A673 (cell line): Measurements from ENCODE around the gene UBE2D2. TPM values are rescaled to one million over a fixed set of nuclear protein-coding genes. Genes with fewer than 3 reads are reported as not detected.

ENCODE experiments used
- BruUV-seq: library from RNA; stranded (reverse); fragments of 400-500 nt; replicated peaks from 2 replicates; lab custom pipeline; 2021; lab: Mats Ljungman, UMichigan
- CTCF ChIA-PET: fragments of 300-600 bp; sonication (Branson Sonifier 250); formaldehyde crosslinking; loops from one replicate; lab custom pipeline; 2022; ENCODE audit warnings: antibody characterized with exemption; lab: Charles Lee
- POLR2A ChIA-PET: fragments of 300-600 bp; sonication (Branson Sonifier 250); formaldehyde crosslinking; loops from one replicate; lab custom pipeline; 2022; ENCODE audit warnings: antibody characterized with exemption; ENCODE audit not compliant: low non-redundant PET; lab: Charles Lee
- DNase-seq: peaks from one replicate; pipeline ENCODE4 v3.0.0-alpha.2; 2015; ENCODE audit warnings: low spot score
- H3K27ac ChIP-seq: fragments of 200-600 bp; sonication (generic); 2 replicates; pipeline ENCODE4 v1.5.1; 2016; ENCODE audit warnings: mixed run types, low read depth, mild to moderate bottlenecking, mixed read lengths, antibody characterized with exemption, low read length; ENCODE audit not compliant: poor library complexity, severe bottlenecking
- H3K27me3 ChIP-seq: fragments of 200-600 bp; sonication (generic); replicated peaks from 2 replicates; pipeline ENCODE4 v1.6.1; 2017; ENCODE audit warnings: mixed run types, low read depth, mild to moderate bottlenecking, mixed read lengths, antibody characterized with exemption, low read length; ENCODE audit not compliant: insufficient read depth, poor library complexity
- H3K36me3 ChIP-seq: fragments of 200-600 bp; sonication (generic); 2 replicates; pipeline ENCODE4 v1.6.1; 2016; ENCODE audit warnings: mixed run types, mild to moderate bottlenecking, mixed read lengths, antibody characterized with exemption, low read length; ENCODE audit not compliant: insufficient read depth, poor library complexity, severe bottlenecking
- H3K4me1 ChIP-seq: fragments of 200-600 bp; sonication (generic); 2 replicates; pipeline ENCODE4 v1.6.1; 2017; ENCODE audit warnings: mixed run types, mild to moderate bottlenecking, mixed read lengths, antibody characterized with exemption, low read length; ENCODE audit not compliant: insufficient read depth, poor library complexity, severe bottlenecking
- H3K4me3 ChIP-seq: fragments of 200-600 bp; sonication (generic); 2 replicates; pipeline ENCODE4 v1.5.1; 2016; ENCODE audit warnings: low read depth, mixed run types, mild to moderate bottlenecking, mixed read lengths, low read length; ENCODE audit not compliant: poor library complexity, severe bottlenecking
- H3K9me3 ChIP-seq: fragments of 200-600 bp; sonication (generic); 2 replicates; pipeline ENCODE4 v1.6.1; 2016; ENCODE audit warnings: mixed run types, low read depth, mild to moderate bottlenecking, mixed read lengths, antibody characterized with exemption, low read length; ENCODE audit not compliant: poor library complexity, severe bottlenecking
- EZH2 ChIP-seq: fragments of 200-600 bp; sonication (generic); IDR thresholded peaks from 2 replicates; pipeline ENCODE4 v1.6.1; 2017; ENCODE audit warnings: borderline replicate concordance, low read depth, mild to moderate bottlenecking, mixed read lengths, antibody characterized with exemption, low read length; ENCODE audit not compliant: poor library complexity, severe bottlenecking
- intact Hi-C: fragments of 100-400 bp; cut with micrococcal nuclease; formaldehyde crosslinking; loops from one replicate; pipeline ENCODE4 v1.10.0; 2022; ENCODE audit not compliant: unreplicated experiment
- total RNA-seq: library from RNA; stranded (reverse); gene quantifications from 2 replicates; pipeline ENCODE4 v1.2.3, GENCODE V29; 2021
- TF ChIP-seq, protein P1 (sequence below): fragments of 300-800, 200-600 bp; sonication (generic); conservative IDR thresholded peaks from 2 replicates; pipeline ENCODE4 v1.5.1; 2017; ENCODE audit warnings: low read depth, mild to moderate bottlenecking, antibody characterized with exemption, low read length, moderate library complexity, mixed read lengths

The UBE2D2 gene
- total RNA-seq, 1 experiment from 2014 or later = 186 TPM

DNA sequence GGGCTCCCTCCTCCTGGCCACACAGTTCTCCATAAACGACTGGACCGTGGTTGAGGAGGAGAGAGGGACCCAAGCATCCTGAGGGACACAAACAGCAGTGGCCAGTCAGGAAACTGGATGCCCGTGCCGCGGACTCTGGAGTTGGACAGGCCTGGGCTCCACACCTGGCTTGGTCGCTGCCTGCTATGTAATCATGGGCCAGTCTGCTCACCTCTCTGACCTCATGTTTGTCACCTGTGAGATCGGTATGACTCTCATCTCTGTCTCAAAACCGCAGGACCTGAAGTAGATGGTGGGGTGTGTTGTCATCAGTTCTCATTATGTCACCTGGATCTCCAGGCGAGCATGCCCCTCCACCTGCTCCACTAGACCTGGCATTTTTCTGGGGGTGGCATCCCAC is 101.5 kb downstream of the UBE2D2 start:
- ChIA-PET POLR2A (no interaction called here), CTCF (no interaction called here)
- intact Hi-C loops = no loop called here
- DNase-seq = no peak
- TF ChIP-seq, protein P1, sequence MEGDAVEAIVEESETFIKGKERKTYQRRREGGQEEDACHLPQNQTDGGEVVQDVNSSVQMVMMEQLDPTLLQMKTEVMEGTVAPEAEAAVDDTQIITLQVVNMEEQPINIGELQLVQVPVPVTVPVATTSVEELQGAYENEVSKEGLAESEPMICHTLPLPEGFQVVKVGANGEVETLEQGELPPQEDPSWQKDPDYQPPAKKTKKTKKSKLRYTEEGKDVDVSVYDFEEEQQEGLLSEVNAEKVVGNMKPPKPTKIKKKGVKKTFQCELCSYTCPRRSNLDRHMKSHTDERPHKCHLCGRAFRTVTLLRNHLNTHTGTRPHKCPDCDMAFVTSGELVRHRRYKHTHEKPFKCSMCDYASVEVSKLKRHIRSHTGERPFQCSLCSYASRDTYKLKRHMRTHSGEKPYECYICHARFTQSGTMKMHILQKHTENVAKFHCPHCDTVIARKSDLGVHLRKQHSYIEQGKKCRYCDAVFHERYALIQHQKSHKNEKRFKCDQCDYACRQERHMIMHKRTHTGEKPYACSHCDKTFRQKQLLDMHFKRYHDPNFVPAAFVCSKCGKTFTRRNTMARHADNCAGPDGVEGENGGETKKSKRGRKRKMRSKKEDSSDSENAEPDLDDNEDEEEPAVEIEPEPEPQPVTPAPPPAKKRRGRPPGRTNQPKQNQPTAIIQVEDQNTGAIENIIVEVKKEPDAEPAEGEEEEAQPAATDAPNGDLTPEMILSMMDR = no peak
- TF ChIP-seq EZH2 = no peak
- no TSS peak for BruUV-seq
- Histone ChIP-seq H3K27ac (no peak overlapping the region), H3K4me3 (no peak overlapping the region), H3K9me3 (no peaks in the 10 kb centered on the region), H3K27me3 (no peaks in the 10 kb centered on the region), H3K36me3 (no peaks in the 10 kb centered on the region), H3K4me1 (peaks cover 78% of the 10 kb centered on the region)

DNA sequence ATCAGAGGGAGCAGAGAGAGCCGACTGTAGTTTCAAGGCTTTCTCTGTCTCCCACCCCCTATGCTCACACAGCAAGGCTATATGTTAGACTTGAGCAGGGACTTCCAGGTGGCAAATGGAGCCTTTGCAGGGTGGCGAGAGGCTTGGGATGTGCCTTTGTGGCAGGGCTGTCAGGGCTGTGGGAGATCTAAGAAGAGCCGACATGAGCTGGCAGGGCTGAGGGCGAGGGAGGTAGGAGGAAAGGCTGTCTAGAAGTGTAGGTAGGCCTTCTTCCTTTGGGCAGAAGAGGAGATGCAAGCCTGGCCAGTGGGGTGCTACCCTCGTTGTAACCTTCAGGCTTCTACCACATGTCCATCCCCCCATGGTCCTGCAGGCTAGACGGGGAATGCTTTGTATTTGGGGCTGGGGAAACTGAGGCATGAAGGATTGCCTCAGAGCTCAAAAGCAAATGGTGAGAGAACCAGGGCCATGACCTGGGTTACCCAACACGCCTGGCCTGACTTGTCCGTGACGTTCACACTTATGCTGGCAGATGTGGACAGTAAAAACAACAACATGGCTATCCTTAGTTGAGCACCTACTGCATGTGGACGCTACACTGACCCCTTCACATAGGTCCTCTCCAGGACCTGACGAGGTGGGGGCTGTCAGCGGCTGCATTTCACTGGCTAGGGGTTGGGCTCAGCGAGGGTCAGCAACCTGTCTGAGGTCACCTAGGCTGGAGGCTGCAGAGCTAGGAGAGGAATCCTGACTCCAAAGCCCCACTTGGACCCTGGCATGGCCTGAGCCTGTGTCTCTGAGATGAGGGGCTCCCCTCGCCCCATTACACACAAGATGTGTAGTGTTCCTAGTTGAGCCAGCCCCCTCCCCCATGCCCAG is 102.3 kb downstream of the UBE2D2 start:
- BruUV-seq = no TSS peak
- H3K9me3 ChIP-seq = no peaks in the 10 kb centered on the region
- ChIA-PET POLR2A (no interaction called here), CTCF (no interaction called here)
- no peak overlapping the region for H3K4me3 ChIP-seq
- no peak for TF ChIP-seq EZH2
- TF ChIP-seq, protein P1 = no peak
- no peaks in the 10 kb centered on the region for H3K36me3 ChIP-seq
- H3K27me3 ChIP-seq = no peaks in the 10 kb centered on the region
- no peak for DNase-seq
- intact Hi-C loops = no loop called here
- peak overlapping the region; percentile 61 for H3K27ac ChIP-seq
- H3K4me1 ChIP-seq = peaks cover 77% of the 10 kb centered on the region

DNA sequence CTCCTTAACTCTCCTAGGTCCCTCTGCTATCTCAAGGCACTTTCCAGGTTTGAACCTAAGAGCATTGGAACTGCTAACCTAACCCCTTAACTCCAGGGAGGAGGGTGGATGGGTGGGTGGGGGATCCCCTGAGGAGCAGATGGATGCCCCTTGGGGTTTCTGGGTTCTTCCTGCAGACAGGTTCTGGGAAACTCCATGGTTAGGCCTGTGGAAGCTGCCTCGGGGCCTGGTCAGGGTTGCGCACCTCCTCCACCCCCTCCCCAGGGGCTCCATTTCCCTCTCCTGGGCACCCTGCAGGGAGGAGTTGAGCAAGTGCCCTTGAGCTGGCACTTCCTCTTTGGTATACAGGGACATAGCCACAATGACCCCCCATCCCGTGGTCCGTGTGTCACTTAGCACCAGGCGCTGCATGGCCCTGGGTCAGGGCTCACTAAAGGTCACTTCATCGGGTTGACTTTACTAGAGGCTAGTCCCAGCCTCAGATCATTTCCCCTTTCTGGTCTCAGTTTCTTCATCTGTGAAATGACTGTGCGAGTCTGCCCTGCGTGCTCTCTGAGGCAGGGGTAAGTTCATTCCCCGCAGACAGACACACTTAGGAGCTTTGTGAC is 103.1 kb downstream of the UBE2D2 start:
- ChIA-PET POLR2A (interaction anchor here (1.0 kb wide), 1 partner anchor 16 kb away, joined by 3 read pairs; the partner anchor contains the start of gene CXXC5), CTCF (no interaction called here)
- Histone ChIP-seq H3K27ac (peak overlapping the region; percentile 40), H3K4me1 (peaks cover 77% of the 10 kb centered on the region), H3K36me3 (no peaks in the 10 kb centered on the region), H3K9me3 (no peaks in the 10 kb centered on the region), H3K27me3 (no peaks in the 10 kb centered on the region), H3K4me3 (no peak overlapping the region)
- DNase-seq = no peak
- intact Hi-C loops = no loop called here
- no TSS peak for BruUV-seq
- no peak for TF ChIP-seq EZH2
- TF ChIP-seq, protein P1 = no peak
